GM06990 (cell line): ENCODE results near the gene SPRN.
A peak's percentile ranks its signal among the peaks of the same experiment; 100 is the strongest.
"Not testable (repeated sequence)": the region's sequence is repeated elsewhere in the genome, so short reads cannot be mapped to it uniquely, and the experiment has no call there.

Experiments used
- DNase-seq: peaks from one replicate; pipeline ENCODE4 v3.0.0-alpha.2; 2011; ENCODE audit not compliant: insufficient read length; ENCODE audit errors: extremely low read depth
- H3K27me3 ChIP-seq: replicated peaks from 2 replicates; pipeline ENCODE4 v1.6.0; 2011; ENCODE audit warnings: low read length; ENCODE audit not compliant: control insufficient read depth, insufficient read depth
- H3K36me3 ChIP-seq: 2 replicates; pipeline ENCODE4 v1.5.1; 2011; ENCODE audit warnings: low read length; ENCODE audit not compliant: control insufficient read depth, insufficient read depth
- H3K4me3 ChIP-seq: replicated peaks from 2 replicates; pipeline ENCODE4 v1.5.1; 2011; ENCODE audit warnings: low read depth, mild to moderate bottlenecking, control low read depth, low read length
- TF ChIP-seq, protein P1 (sequence below): IDR thresholded peaks from 2 replicates; pipeline ENCODE4 v1.5.1; 2011; ENCODE audit warnings: low read length, control low read depth, mild to moderate bottlenecking, inconsistent platforms; ENCODE audit not compliant: insufficient read depth, poor library complexity, severe bottlenecking

Gene SPRN

DNA sequence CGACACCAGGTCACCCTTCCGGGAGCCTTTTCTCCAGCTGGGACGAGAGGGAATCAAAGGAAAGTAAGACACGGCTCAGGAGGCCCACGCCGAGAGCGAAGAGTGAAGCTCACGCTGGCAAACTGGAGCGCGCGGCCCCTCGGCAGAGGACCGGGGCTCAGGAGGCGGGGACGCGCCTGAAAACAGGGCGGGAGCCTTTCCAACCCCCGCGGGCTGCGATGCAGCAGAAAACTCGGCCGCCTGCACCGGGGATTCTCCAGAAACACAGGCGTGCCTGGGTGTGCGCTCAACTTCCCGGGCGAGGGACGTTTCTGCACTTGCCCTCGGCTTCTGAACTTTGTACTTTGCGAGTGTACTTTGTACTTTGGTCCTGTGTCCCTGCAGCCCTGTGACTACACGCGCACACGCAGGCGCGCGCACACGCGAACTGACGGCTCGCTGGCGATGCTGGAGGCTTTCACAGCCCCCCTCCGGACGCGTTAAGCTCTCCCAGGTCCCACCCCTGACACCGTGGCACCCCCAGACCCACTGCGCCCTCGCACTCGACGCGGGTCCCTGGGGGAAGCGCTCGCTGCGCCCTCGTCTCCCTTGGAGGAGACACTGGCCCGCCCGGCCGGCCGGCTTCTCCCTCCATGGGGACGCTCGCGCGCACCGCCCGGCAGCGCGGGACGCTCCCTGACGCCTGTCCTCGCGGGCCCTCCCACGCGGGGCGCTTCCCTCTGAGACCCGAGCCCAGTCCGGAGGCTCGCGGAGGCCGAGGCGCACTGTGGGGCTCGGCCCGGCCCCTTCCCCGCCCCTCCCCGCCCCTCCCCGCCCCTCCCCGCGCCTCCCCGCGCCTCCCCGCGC lies 46.0 kb downstream of the SPRN start:
- Histone ChIP-seq H3K27me3 (no peaks in the 10 kb centered on the region), H3K4me3 (peak overlapping the region; percentile 82), H3K36me3 (peaks cover 2% of the 10 kb centered on the region)
- TF ChIP-seq, protein P1, sequence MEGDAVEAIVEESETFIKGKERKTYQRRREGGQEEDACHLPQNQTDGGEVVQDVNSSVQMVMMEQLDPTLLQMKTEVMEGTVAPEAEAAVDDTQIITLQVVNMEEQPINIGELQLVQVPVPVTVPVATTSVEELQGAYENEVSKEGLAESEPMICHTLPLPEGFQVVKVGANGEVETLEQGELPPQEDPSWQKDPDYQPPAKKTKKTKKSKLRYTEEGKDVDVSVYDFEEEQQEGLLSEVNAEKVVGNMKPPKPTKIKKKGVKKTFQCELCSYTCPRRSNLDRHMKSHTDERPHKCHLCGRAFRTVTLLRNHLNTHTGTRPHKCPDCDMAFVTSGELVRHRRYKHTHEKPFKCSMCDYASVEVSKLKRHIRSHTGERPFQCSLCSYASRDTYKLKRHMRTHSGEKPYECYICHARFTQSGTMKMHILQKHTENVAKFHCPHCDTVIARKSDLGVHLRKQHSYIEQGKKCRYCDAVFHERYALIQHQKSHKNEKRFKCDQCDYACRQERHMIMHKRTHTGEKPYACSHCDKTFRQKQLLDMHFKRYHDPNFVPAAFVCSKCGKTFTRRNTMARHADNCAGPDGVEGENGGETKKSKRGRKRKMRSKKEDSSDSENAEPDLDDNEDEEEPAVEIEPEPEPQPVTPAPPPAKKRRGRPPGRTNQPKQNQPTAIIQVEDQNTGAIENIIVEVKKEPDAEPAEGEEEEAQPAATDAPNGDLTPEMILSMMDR, result no peak
- peak; percentile 78 for DNase-seq

DNA sequence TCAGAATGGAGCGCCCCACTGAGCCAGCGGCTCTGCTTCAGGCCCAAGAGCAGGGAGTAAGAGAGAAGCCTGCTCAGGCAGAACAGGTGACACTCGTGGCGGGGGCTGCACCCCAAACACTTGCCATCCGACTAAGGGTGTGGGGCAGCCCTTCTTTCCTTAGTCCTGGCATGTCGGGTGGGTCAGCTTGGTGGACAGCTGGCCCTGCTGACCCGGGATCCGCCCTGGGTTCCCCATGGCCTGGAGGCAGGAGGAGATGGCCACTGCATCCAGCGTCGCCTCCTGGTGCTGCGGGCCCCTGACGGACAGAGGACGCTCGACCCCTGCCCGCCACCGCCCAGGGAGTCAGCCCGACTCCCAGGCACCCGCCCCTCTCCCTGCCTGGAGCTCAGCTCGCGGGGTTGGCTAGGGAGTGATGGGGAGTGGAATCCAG lies 46.6 kb downstream of the SPRN start:
- H3K36me3 ChIP-seq, result peaks cover 2% of the 10 kb centered on the region
- peak overlapping the region; percentile 82 for H3K4me3 ChIP-seq
- H3K27me3 ChIP-seq, result no peaks in the 10 kb centered on the region
- DNase-seq, result no peak
- TF ChIP-seq, protein P1, result no peak

DNA sequence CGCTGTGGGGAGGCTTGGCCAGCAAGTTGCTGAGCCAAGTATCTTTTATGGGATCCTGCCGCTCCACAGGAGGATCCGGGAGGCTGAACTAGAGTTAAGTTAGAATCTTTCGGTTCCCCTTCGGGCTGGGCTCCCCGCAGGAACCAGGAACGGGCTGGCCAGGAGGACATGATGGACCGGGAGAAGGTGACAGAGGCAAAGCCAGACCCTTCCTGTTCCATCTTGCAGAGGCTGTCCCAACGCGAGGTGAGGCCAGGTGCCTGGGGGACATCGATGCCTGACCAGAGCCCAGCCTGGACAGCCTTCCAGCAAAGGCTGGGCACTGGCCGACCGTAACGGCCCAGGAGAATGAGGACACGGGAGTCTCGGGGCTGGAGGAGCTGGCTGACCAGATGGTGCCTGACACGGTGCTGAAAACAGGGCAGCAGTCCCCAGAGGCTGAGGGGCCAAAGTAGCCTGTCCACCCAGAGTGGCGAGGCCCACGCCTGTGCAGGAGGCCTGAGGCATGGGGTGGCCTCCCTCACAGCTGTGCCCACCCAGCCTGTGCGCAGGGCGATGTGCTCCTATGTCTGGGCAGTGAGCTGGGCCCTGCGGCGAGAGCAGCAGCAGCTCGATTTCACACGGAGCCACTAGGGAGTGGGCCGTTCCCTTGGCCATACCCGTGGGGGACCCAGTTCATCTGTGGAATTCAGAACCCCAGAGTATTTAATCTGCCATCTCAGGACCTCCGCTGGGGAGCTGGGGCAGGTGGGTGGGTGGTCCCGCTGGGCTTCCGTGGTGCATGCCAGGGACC lies 47.2 kb downstream of the SPRN start:
- Histone ChIP-seq H3K36me3 (peaks cover under 1% of the 10 kb centered on the region), H3K27me3 (no peaks in the 10 kb centered on the region), H3K4me3 (no peak overlapping the region)
- no peak for DNase-seq
- TF ChIP-seq, protein P1, result no peak

DNA sequence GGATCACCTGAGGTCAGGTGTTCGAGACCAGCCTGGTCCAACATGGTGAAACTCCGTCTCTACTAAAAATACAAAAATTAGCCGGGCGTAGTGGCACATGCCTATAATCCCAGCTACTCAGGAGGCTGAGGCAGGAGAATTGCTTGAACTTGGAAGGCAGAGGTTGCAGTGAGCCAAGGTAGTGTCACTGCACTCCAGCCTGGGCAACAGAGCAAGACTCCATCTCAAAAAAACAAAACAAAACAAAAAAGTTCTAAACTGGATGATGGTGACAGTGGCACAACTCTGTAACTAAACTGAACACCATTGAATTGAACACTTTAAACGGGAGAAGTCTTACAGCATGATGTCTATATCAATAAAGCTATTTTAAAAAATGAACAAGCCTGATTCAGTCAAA lies 48.2 kb downstream of the SPRN start:
- H3K36me3 ChIP-seq, DNase-seq, H3K4me3 ChIP-seq, H3K27me3 ChIP-seq: not testable (repeated sequence)

DNA sequence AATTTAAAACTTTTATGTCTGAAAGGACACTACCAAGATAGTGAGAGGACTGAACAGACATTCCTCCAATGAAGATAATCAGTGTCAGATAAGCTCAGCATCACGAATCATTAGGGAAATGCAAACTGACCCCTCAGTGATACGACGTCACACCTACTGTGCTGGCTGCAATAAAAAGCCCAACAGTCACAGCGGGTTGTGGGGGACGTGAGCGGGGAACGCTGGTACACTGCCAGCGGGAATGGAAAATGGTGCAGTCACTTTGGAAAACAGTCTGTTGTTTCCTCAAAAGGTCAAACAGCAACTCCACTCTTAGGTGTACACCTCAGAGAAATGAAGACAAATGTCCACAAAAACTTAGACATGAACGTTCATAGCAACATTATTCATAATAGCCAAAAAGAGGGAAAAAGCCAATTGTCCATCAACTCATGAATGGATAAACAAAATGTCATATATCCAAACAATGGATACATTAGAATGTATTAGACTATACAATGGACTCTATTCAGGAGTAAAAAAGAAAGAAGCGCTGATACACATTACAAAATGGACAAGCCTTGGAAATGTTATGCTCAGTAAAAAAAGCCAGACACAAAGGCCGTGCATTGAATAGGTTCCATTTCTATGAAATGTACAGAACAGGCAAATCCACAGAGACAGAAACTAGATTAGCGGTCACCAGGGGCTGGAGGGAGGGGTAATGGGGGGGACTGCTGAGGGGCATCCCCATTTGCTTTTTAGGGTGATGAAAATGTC lies 48.9 kb downstream of the SPRN start:
- no peak for DNase-seq
- TF ChIP-seq, protein P1, result no peak
- Histone ChIP-seq H3K4me3 (no peak overlapping the region), H3K36me3 (no peaks in the 10 kb centered on the region; the same call in 1 of the 2 replicates), H3K27me3 (no peaks in the 10 kb centered on the region)
